ENCODE measurements around the gene WDR41.

DNA sequence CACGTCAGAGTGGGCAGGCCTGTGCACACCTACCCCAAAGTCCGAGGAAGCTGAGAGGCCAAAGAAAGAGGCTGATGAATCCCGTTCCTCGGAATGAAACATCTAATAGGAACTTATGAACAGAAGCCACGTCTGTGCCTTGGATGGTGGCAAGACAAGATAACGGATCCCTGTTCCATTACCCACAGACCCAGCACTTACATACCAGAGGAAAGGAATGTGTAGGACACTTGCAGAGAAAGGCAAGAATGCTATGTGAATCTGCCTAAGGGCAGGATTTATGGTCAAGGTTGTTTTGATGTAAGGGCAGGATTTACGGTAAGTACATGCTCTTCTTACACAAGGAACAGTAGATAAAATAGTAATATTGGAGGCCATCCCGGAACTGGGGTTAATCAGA lies 93.2 kb downstream of the WDR41 start:
- TF ChIP-seq CTCF (IDR thresholded peaks at IDR 0.05) (no peak), POLR2A (IDR thresholded peaks at IDR 0.05) (no peak)
